Stimulated activated CD8-positive, alpha-beta memory T cell treated with anti-CD3 and anti-CD28 coated beads, Interleukin-4, amount 100 ng/mL, for 24 hours (primary cell): Measurements from ENCODE around the gene IKZF4.
"Not testable (repeated sequence)": the region's sequence is repeated elsewhere in the genome, so short reads cannot be mapped to it uniquely, and the experiment has no call there.

Experiments
- DNase-seq: peaks from one replicate; pipeline ENCODE4 v3.0.0-alpha.2; 2020; ENCODE audit warnings: low read depth

The IKZF4 gene

GRCh38 chr12:55999522-55999921, 21.3 kb upstream of the IKZF4 start:
- DNase-seq = not testable (repeated sequence)

GRCh38 chr12:55999999-56000540, 20.8 kb upstream of the IKZF4 start:
- DNase-seq = not testable (repeated sequence)

GRCh38 chr12:56001487-56002100, 19.2 kb upstream of the IKZF4 start:
- no peak for DNase-seq

GRCh38 chr12:56003376-56003775, 17.5 kb upstream of the IKZF4 start:
- DNase-seq = not testable (repeated sequence)

DNA sequence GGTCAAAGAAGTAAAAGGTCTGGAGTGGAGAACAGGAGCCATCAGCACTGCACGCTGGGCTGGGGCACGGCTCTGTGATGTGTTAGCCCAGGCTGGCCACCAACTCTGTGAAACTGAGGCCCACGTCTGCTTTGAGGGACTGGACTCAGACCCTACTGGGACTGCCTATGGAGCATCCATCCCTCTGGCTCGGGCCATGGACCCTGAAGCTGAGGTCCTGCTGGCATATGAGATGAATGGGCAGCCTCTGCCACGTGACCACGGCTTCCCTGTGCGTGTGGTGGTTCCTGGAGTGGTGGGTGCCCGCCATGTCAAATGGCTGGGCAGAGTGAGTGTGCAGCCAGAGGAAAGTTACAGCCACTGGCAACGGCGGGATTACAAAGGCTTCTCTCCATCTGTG, 16.6 kb upstream of the IKZF4 start:
- DNase-seq = no peak

DNA sequence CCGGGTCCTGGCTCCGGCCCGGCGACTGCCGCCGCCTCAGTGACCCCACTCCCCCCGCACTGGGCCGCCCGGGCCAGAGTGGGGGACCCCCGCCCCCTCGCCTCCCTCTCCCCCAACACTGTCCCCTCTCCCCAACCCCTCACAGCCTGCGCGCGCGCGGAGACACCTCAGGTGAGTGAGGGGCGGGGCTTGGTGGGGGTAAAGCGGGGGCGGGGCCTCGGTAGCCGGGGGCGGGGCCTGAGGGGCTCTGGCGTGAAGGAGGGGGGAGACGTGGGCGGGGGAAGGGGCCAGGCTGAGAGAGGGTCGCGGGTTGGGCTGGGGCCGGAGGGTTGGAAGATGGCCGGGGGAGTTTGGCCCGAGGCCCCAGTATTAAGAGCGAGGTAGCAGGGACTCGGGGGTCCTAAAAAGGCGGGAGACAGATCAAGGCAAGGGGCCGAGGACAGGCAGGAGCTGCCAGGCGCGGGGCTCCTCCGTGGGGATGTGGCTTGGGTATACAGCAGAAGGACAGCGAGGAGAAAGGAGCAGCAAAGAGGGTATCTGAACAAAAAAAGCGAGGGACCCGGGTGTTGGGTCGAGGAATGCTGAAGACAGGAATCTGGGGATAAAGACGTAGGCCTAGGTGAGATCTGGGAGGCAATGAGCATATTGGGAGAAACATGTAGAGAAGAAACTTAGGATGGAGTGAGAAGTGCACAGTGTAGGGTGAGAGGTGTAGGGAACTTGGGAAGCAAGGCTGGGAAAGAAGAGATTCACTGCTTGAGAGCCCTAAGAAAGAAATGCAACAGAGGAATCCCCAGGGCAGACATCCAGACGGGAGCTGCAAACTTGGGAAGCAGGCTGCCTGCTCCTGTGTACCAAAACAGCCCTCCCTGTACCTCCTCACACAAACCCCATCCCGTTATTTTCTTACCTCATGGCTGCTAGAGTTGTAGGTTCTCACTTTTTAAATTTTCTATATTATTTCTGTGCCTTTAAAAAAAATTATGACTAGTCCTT, 13.0 kb upstream of the IKZF4 start:
- DNase-seq = peak; percentile 49

DNA sequence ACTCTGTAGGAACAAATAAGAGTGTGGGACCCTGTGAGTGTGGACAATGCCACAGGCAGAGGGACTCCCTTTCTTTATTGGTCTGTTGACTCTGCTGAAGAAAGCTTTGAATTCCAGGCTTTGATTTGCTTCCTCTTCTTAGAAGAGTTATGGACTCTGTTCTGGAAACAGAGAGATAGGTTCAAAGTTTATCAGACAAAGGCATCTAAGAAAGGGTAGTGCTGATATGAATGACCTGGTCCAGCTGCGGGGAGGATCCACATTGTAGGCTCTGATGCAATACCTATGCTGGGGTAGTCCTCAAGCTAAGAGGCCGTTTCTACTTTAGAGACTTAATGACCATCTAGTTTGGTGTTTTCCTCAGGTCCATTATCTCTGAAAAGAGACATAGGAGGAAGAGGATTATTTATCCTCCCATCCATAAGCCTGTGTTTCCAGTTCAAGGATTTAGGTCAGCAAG, 10.7 kb upstream of the IKZF4 start:
- DNase-seq = no peak

- DNase-seq = no peak
Measured at GRCh38 chr12:56011509-56012090, 9.2 kb upstream of the IKZF4 start.

DNA sequence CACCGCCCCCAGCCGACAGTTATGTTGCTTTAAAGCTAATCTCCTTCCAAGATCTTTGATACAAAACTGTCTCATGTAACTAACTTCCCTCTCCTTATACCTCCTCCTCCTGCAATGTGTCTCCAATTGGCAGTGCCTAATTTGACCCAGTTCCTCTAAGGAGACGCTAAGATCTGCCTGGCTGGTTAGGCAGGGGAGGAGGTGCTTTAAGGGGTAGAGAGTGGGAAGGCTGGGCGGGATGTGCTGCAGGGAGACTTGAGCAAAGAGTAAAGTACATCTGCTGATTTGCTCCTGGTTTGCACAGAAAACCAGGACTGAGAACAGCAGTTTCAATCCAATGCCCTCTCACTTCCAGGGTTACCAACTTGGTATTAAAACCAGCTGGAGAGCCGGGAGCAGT, 7.4 kb upstream of the IKZF4 start:
- DNase-seq = no peak

DNA sequence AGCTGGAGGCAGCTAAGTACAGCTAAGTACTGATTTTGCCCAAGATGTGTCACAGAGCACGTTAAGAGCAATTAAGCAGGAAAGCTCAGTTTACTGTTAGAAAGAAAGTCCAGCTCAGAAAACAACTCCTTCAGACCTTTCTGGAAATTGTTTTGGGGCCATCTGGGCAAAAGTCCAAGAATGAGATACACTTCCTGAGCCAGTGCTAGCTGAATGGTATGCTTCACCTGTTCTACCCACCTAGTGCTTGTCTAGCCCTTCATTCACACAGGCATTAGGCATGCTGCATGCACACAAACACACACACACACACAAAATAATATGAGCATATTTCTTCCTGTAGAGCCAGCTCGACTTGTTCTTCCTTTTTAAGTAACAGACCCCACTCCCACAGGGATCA, 6.6 kb upstream of the IKZF4 start:
- DNase-seq = no peak

DNA sequence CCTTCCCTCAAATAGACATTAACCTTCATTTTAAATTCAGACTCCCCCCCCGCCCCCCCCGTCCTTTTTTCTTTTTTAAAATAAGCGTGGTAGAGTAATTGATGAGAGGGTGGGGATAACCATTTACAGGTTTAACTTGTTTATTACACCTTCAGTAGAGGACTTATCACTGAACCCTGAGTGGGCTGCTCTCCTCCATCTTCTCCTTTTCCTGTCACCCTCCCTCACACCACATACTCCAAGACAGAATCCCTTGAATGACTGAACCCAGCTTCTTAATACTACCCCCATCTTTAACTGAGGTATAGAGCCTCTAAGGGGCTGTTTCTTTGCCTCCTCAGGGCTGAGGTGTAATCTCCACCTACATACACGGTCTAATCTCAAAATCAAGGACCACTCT, 3.7 kb upstream of the IKZF4 start:
- DNase-seq = no peak

- DNase-seq = no peak
Measured at GRCh38 chr12:56018356-56018755, 2.5 kb upstream of the IKZF4 start.

- DNase-seq = no peak
Measured at GRCh38 chr12:56021889-56022497, 1.1 kb downstream of the IKZF4 start.

- DNase-seq = no peak
Measured at GRCh38 chr12:56028511-56029165, 7.8 kb downstream of the IKZF4 start.

DNA sequence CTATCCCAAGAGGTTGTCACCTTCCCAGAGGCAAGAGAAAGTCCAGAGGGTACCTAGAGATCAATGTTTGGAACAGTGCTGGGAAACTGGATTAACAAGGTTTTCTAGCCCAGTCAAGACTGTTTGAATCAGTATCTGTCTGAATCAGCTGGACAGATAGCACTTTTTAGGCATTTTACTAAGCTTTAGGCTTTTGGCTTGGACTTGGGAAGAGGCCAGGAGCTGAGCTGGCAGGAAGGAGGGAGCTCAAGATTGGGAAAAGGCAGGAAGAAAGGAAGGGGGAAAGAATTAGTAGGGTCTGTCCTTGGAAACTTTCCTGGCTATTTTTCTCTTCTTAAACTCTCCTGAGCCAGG, 8.3 kb downstream of the IKZF4 start:
- no peak for DNase-seq

DNA sequence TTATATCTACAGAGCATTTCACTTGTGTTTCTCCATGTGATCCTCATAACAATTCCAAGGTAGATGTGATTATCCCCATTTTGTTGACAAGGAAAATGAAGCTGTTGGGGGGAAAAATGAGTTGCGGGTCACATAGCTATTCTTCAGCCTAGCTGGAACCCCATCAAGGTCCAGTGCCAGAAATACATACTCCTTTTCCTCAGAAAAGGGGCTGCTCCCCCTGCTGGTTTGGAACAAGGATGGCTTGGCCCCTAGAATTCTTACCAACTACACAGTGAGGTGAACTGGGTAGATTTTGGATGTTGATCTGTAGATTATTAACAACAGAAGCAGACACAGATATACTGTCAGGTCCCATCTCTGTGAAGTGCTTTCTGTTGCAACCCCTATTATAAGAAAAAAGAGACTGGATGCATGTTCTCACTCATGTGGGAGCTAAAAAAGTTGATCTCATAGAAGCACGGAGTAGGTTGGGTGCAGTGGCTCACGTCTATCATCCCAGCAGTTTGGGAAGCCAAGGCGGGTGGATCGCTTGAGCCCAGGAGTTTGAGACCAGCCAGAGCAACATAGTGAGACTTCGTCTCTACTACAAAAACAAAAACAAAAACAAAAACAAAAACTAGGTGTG, 8.9 kb downstream of the IKZF4 start:
- no peak for DNase-seq

- DNase-seq = no peak
Measured at GRCh38 chr12:56031987-56032386, 11.1 kb downstream of the IKZF4 start.

GRCh38 chr12:56034586-56035332, 13.9 kb downstream of the IKZF4 start:
- DNase-seq = no peak

DNA sequence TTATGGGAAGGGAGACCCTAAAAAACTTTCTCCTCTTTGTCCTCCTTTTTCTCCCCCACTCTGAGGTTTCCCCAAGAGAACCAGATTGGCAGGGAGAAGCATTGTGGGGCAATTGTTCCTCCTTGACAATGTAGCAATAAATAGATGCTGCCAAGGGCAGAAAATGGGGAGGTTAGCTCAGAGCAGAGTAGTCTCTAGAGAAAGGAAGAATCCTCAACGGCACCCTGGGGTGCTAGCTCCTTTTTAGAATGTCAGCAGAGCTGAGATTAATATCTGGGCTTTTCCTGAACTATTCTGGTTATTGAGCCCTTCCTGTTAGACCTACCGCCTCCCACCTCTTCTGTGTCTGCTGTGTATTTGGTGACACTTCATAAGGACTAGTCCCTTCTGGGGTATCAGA, 16.3 kb downstream of the IKZF4 start:
- no peak for DNase-seq

GRCh38 chr12:56038022-56038655, 17.3 kb downstream of the IKZF4 start:
- no peak for DNase-seq
